Islet of Langerhans (tissue), 1 donor: ENCODE data around the gene ADGRD1.

ENCODE experiments used
- FAIRE-seq: peaks from one replicate; lab custom pipeline; 2011; peaks lifted over from hg19 to GRCh38; lab: Jason Lieb, UNC

Gene ADGRD1

DNA sequence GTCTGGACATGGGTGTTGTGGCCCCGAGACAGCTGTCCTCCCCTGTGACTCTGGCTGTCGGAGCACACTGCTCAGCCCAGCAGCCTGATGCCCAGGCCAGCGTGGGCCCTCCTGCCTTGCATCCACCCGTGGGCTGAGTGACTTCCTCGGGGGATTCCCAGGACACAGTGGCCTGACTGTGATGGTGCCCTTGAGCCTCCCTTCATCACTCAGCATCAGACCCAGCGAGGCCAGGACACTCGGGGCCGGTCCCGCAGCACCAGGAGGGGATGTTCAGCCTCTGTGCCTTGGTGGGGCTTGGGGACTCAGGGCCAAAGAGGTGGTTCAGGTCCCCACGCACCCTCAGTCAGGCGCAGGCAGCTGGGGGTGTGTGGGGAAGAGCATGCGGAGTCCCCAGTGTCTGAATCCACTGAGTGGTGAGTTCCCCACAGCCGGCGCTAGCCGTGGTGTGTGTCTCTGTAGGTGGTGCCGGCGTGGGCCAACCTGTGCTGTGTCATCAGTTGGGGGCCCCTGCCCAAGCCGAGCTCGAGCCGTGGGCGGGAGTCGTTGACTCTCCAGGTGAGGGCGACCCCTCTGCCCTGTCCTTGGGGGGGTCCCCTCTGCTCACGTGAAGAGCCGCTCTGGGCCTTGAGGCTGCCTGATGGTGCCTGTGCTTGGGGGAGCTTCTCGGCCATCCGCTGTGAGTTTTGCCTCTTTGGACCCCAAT is 185.8 kb downstream of the ADGRD1 start:
- FAIRE-seq = no peak

DNA sequence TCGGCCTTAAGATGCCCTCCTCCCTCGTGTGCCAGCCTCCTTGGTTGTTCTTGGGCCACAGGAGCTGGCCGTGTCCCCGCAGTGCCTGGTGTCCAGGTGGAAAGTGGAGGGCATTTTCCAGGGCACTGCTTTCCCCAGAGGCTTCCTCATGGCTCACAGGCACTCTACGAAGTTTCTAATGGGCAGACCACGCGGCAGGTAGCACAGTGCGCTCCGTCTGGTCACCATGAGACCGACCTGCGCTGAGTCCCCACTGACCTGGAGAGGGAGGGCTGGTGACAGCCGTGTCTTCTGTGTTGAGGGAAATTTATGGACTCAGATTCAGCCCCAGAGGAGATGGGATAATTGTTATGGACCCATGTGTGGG is 186.3 kb downstream of the ADGRD1 start:
- FAIRE-seq = no peak

DNA sequence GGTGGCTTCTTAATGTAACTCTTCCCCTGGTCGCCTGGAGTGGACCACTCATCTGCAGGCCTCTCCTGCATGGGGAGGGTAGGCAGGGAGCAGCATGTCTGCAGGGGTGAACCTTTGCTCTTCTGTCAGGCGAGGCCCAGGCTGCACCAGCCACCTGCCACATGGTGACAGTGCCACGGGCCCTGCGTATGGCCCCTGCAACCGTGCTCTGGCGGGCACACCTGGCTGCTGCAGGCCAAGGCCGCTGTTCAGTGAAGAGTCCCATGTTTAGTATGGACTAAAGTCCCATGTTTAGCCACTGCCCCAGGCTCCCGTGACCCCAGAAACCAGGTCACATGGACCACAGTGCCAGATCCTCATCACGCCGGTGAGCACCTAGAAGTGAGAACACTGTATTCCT is 187.0 kb downstream of the ADGRD1 start:
- FAIRE-seq = no peak

DNA sequence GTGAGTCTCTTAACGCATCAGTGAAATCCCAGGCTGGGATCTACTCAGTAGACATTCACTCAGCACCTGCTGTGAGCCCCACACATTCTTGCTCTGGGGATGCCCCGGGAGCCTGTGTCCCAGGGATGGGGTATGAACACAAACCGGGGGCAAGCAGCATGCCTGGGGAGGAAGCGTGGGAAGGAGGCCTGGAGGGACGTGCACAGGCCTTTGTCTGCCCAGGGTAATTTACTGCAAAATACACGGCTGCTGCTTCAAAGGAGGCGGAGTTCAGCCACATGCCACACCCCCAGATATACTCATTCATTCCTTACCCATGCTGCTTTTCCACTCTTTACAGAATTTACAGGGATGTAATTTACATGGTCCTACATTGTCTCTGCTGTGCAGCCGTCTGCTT is 187.8 kb downstream of the ADGRD1 start:
- FAIRE-seq = no peak

- no peak for FAIRE-seq
These were observed 189.4 kb downstream of the ADGRD1 start for GRCh38 chr12:131142891-131143657.

DNA sequence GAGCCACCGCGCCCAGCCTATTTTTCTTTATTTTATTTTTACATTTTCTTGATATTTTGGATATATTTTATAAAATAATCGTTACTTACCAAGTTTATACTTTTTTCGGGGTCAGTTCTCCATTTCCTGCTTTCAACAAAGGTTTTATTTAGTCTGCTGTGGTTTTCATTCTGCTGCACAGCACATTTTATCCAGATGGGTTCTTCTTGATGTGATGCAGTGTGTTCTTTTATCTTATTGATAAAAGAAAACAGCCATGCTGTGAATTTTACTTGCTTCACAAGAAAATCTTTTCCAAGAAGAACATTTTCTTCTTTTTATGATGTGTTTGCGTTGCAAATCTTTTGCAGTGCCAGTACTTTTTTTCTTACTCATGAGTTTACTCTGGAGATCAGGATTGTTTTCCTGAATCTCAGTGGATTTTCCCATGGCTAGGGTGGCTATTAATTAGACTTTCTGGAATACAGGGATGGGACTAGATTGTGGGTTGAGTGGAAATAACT is 192.5 kb downstream of the ADGRD1 start:
- no peak for FAIRE-seq

DNA sequence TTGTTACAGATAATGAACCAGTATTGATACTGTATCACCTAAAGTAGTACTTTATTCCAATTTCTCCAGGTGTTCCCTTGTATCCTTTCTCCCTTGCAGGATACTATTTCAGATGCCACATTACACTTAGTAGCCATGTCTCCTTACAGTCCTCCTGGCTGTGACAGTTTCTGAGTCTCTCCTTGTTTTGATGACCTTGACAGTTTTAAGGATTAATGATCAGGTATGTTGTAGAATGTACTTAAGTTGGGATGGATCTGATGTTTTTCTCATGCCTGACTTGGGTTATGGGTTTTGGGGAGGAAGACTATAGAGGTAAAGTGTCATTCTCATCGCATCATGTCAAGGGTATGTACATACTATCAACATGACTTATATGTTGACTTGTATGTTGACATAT is 193.6 kb downstream of the ADGRD1 start:
- no peak for FAIRE-seq

GRCh38 chr12:131147894-131148293 is 194.2 kb downstream of the ADGRD1 start:
- no peak for FAIRE-seq

- FAIRE-seq = no peak
These were observed 198.0 kb downstream of the ADGRD1 start for GRCh38 chr12:131151558-131152345.

DNA sequence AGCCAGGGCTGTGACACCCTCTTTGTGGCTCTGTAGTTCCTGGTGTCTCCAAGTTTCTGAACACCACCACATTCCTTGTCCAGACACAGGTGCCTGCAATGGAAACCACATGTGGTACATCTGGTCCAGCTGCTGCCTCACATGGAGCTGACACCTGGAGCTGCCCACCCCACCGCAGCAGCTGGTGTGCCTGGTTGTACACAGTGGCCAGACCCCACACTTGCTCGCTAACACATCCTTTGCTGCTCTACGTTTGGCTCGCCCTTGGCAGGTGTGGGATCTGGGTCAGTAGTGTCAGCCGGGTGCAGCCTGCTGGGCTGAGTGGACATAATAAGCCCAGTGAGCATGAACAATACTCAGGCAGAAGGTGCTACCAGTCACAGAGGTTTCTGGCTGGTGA is 198.9 kb downstream of the ADGRD1 start:
- FAIRE-seq = no peak

GRCh38 chr12:131153016-131153415 is 199.3 kb downstream of the ADGRD1 start:
- FAIRE-seq = no peak

DNA sequence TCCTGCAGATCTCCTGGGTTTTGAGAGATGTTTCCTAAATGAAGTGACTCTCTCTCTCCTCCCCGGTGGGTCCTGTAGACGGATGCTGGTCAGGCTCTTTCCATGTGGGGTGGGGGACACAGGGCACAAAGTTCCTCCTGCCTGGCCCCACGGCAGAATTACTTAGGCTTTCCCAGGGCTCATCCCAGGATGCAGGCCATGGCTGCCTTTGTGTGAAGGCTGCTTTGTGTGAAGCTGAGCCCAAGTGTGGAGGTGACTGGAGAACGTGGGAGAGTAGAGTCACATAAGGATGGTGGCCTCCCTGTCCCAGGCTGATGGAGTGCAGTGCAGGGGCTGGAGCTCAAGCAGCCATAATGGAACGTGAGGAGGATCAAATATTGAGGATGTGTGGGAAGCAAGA is 200.2 kb downstream of the ADGRD1 start:
- no peak for FAIRE-seq

- no peak for FAIRE-seq
These were observed 201.4 kb downstream of the ADGRD1 start for GRCh38 chr12:131155131-131155530.

DNA sequence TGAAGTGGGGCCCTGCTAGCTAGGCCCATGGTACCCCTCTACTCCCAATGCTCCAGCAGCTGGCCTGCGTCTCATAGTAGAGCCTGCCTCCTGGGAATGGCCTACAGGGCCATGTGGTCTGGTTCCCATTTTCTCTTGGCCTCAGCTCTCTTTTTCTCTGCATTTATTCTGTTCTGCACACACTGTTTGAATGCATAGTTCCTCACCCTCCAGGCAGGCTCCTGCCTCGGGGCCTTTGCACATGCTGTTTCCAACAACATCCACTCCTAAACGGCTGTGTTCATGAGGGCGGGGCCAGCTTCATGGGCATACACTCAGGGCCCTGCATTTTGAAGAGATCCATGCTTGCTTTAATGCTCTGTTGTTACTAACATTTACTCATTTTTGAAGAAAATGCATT is 204.0 kb downstream of the ADGRD1 start:
- FAIRE-seq = no peak

DNA sequence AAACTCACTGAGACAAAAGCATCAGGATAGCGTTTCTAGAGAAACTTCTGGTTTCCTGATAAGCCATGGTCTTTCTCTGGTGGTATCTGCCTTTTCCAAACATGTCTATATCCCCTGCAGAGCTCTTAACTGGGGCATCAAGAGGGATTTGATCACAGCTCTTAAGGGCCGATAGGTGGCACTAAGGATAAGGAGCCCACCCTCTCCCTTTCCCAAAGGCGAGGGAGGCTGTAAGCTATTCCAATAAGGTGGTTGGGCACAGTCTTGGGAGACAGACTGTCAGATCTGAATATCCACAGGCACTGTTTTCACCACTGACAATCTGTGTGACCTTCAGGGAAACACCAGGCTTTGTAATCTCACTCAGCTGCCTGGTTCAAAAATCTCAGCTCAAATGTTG is 206.0 kb downstream of the ADGRD1 start:
- no peak for FAIRE-seq

DNA sequence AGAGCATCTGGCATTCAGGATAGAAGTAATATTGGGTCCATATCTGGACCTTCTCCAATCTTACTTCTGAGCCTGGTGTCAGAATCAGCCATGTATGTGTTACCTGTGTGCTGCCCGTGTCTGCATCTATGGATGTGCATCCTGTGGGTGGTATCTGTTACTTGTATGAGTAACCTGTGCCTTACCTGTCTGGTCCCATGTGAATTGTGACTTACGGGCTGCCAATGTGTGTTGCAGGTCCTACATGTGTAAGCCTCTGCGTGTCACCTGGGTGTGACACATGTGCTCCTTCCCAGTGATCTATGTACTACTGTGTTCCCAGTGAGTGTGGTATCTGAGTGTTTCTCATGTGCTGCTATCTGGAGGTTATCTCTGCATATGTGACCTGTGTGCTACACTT is 208.4 kb downstream of the ADGRD1 start:
- no peak for FAIRE-seq

DNA sequence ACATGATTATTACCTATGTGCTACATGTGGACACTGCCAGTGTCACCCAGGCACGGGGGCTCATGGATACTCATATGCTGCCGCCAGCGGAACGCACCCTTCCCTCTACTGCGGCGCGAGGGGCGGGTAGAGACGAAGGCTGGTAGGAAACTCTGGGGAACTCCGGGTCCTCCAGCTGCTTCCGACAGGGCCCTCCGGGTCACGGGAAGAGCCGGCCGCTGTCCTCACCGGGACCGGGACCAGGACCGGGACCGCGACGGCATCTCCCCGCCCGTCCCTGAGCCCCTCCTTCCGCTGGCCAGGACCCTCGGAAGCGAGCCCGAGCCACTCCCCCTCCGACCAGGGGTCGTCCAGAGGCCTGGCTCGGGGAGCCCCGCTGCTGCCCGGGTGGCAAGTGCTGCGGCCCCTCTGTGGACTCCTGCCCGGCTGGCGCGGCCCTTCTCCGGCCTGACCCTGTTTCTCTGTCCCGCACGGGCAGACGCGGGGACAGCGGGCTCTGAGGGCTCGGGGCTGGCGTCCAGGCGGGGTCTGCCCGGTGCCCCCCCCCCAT is 209.6 kb downstream of the ADGRD1 start:
- FAIRE-seq = no peak

DNA sequence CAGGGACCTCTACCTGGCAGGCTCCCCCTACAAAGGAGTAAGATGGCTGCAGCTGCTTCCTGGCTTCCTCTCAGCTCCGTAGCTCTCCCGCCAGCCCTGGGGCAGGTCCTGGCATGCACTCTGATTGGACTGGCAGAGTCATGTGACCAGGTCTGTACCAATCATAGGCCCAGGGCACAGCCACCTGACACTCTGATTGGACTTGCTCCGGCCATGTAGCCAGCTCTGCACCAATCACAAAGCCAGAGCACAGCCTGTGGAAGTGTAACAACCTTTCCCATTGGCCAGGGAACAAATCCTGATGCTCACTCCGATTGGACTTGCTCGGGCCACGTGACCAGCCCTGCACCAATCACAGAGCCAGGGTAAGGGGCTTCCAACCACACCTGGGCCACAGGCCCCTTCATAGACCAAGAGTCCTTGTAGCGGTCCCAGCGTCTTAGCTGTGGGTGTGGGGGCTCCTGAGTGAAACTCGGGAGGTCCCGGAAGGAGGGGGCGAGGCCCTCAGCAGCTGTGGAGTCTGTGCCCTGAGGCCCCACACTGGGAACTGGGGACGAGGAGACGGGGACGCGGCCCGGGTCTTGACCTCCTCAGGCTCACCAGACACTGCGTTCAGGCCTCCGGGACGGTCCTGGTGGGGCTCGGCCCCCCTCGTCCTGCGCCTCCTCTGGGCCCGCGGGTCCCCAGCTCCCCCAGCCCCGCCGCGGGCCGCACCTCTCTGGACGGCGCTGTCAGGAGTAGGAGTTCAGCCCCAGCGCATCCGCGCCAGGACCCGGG is 210.6 kb downstream of the ADGRD1 start:
- no peak for FAIRE-seq

- FAIRE-seq = no peak
These were observed 213.0 kb downstream of the ADGRD1 start for GRCh38 chr12:131166717-131167116.

DNA sequence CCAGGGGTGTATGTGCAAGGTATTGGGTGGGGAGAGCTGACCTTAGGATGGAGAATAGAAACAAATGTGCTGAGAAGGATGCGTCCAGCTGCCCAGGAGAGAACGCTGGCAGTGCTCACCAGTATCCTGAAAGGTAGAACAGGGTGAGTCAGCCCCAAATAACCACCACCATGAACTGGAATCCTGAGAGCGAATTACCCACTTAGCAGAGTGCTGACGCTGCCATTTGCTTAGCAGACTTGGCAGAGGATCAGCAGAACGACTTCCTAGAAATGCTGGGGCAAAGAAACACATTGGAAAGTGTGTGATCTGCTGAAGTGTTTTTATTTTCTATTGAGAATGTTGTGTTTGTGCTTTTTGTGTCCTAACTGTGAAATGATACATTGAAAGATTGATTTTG is 213.6 kb downstream of the ADGRD1 start:
- peak; percentile 86 for FAIRE-seq

DNA sequence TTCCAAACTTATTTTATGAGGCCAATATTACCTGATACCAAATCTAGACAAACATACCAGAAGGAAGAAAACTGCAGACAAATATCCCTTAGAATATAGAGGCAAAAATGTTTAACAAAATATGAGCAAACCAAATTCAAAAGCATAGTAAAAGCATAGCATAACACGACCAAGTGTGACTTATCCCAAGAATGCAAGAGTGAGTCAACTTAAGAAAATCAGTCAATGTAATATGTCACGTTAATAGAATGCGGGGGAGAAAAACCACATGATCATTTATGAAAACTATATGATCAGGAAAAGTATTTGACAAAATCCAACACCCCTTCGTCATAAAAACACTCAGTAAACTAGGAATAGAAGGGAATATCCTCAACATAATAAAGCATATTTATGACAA is 217.3 kb downstream of the ADGRD1 start:
- FAIRE-seq = no peak

DNA sequence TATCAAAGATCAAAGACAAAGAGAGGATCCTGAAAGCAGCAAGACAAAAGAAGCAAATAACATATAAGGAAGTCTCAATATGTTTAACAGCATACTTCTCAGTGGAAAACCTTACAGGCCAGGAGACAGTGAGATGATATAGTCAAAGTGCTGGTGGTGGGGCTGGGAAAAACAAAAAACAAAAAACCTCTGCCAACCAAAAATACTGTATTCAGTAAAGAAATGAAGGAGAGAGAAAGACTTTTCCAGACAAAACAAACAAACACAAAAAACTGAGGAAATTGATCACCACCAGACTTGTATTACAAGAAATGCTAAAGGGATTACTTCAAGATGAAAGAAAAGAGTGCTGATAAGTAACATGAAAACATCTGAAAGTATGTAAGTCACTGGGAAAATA is 221.2 kb downstream of the ADGRD1 start:
- FAIRE-seq = no peak
